ENCODE results near the gene U2AF2. TPM values are rescaled to one million over a fixed set of nuclear protein-coding genes. Genes with fewer than 3 reads are reported as not detected.

U2AF2 gene
- polyA plus RNA-seq, 3 donors = 160 to 218 (median 199) TPM

DNA sequence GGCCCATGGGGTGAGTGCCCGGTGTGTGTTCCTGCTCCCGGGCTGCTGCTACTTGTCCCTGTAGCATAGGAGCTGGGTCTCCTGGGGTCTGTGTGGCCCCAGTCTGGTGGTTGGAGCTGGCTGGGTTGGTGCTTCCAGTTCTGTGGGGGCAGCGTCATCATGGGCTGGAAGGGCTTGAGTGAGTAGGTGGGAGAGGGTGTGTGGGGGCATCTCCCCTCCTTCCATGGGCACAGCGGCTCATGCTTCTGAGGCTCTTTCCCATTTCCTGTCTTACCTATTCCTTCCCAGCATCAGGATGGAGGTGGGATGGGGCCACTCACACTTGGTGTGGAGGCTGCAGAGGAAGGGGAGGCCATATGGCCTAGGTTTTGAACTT is 12.2 kb downstream of the U2AF2 start:
- no peak for DNase-seq (ENCODE audit: extremely low read depth in 1 of 11, low read depth in 9 of 11, low spot score in 4 of 11)

DNA sequence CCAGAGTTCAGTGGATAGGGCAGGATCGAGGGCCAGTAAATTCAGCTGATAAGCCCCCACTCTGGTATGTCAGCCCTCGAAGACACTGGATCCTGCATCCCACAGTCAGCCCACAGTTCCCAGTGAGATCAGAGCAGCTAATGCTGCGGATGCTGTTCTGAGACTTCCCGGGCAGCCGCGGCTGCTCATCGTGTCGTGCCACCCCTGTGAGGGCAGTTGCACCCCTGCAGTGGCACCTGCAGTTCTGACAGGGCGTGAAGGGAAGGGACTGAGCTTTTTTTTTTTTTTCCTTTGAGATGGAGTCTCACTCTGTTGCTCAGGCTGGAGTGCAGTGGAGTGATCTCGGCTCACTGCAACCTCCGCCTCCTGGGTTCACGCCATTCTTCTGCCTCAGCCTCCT is 12.7 kb downstream of the U2AF2 start:
- no peak for DNase-seq (ENCODE audit: extremely low read depth in 1 of 11, low read depth in 9 of 11, low spot score in 4 of 11)

DNA sequence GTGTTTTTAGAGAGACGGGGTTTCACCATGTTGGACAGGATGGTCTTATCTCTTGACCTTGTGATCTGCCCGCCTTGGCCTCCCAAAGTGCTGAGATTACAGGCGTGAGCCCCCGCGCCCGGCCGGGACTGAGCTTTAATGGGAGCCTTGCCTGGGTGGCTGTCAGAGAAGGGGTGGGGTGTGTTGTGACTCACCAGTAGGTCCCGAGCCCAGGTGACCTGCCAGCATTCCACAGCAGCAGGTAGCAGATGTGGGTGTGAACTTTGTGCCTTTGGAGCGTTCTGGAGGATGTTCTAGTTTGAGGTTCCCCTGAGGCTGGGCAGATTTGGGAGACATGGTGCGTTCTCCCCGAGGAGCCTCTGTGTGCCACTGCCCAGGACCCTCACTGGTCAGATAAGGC is 13.1 kb downstream of the U2AF2 start:
- no peak for DNase-seq (ENCODE audit: extremely low read depth in 1 of 11, low read depth in 9 of 11, low spot score in 4 of 11)

DNA sequence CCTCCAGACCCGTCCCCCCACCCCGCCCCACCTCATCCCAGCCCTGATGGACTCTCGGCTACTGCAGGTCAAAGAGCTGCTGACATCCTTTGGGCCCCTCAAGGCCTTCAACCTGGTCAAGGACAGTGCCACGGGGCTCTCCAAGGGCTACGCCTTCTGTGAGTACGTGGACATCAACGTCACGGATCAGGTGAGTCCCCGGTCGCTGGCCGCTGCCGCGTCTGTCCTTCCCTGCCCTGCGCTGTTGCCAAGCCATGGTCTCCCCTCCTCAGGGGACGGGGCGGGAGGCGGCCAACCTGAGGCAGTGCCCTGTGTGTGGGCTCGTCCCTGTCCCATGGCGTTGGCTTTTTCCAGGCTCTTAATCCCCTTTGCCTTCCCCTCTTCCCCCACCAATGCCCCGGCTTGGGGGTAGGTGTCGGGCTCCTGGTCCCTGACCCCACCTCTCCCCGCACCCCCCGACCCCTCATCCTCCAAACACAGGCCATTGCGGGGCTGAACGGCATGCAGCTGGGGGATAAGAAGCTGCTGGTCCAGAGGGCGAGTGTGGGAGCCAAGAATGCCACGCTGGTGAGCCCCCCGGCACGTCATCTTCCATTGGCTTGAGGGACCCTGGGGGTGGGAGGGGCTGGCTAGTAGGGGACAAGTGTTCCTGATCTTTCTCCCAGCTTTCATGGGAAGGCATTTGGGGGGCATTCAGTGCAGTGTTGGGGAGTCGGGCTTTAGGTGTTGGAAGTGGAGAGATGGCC is 13.9 kb downstream of the U2AF2 start:
- no peak for DNase-seq (ENCODE audit: extremely low read depth in 1 of 11, low read depth in 9 of 11, low spot score in 4 of 11)

DNA sequence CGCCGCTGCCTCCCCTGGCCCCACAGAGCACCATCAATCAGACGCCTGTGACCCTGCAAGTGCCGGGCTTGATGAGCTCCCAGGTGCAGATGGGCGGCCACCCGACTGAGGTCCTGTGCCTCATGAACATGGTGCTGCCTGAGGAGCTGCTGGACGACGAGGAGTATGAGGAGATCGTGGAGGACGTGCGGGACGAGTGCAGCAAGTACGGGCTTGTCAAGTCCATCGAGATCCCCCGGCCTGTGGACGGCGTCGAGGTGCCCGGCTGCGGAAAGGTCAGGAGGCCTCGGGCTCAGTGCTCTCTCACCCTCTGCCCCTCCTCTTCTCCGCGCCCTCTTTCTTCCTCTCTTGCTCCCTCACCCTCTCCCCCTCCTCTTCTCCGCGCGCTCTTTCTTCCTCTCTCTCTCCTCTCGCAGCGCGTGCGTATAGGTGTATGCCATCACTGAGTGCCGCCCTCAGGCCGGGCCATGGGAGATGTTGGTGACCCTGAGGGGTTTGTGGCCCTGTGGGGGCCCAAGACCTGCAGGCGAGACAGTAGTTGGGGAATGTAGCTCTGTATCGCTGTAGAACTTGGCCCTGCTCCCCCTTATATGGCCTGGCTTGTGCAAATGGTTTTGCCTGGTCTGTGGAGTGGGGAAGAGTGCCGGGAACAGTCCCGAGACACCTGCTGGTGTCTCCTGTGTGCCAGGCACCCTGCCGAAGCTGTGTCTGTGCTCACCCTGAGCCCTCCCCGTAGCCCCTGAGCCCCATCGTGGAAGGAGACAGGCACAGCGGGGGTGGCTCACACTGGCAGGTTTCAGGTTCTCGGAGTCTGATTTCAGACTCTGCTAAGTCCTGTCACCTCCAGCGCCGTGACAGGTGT is 14.8 kb downstream of the U2AF2 start:
- no peak for DNase-seq (ENCODE audit: extremely low read depth in 1 of 11, low read depth in 9 of 11, low spot score in 4 of 11)

DNA sequence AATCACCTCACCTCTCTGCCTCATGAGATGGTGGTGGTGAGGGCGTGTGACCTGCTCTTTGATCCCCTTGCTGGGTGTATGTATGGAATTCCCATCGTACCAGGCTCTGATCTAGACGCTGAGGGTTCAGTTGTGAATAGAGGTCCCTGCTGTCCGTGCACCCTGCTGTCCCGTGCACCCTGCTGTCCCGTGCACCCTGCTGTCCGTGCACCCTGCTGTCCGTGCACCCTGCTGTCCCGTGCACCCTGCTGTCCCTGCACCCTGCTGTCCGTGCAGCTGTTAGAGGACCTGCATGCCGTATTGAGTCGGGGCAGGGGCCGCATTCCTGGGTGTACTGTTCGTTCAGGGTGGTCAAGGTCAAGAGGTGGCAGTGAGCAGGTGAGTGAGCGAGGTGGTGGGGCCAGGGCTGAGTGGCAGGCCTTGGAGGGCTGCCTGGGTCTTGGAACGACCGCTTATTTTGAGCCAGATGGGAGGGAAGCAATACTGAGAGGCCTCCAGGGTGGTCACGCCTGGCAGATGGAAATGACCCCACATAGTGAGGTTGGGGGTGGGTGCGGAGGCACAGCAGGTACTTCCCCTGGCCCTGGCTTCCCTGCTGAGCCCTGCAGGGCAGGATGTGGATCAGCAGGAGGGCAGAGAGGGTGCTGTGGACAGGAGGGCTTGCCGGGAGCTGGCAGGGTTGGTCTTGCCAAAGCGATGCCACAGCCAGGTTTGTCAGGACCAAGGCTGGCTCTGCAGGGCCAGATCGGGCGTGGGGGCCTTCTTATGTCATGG is 15.6 kb downstream of the U2AF2 start:
- no peak for DNase-seq (ENCODE audit: extremely low read depth in 1 of 11, low read depth in 9 of 11, low spot score in 4 of 11)

DNA sequence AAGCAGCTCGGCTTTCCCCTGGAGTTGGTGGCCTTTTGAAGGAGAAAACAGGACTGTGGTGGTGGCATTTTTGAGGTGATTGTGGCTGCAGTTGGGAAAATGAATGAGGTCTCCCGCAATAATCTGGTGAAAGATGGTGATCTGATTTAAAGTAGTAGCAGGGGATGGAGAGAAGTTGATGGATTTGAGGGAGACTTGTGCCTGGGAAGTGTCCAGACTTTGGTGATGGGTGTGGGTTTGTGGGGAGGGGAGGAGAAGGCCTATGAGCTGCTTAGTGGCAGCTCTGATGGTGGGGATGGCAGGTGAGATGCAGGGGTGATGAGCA is 16.2 kb downstream of the U2AF2 start:
- no peak for DNase-seq (ENCODE audit: extremely low read depth in 1 of 11, low read depth in 9 of 11, low spot score in 4 of 11)

DNA sequence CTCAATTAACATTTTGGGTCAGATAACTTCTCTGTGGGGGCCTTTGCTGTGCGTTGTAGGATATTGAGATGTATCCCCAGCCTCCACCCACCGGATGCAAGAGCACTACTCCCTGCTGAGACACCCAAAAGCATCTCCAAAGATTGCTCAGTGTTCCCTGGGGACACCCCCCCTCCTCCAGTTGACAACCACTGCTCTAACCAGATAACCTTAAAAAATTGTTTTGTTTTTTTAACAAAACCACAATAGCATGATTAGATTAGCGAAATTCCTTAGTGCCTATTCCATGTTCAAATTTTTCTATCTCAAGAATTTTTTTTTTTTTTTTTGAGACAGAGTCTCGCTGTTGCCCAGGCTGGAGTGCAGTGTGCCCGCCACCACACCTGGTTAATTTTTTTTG is 17.6 kb downstream of the U2AF2 start:
- no peak for DNase-seq (ENCODE audit: extremely low read depth in 1 of 11, low read depth in 9 of 11, low spot score in 4 of 11)

DNA sequence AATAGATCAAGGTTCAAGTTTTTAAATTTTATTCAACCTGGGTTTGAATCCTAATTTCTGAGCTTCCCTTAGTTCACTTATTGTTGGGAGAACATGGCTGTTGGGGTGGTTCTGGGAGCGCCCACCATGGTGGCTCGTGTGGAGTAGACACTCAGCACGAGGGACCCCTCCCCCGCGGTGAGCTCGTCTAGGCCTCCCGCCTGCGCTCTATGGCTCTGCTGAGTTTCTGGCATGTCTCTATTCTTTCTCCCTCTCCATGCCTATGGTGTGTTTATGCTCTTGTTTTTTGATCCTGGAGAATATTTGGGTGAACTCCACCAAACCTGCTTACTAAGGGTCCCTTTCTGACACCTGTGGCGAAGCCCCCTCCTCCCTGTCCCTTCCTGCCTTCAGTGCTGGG is 18.6 kb downstream of the U2AF2 start:
- no peak for DNase-seq (ENCODE audit: extremely low read depth in 1 of 11, low read depth in 9 of 11, low spot score in 4 of 11)

DNA sequence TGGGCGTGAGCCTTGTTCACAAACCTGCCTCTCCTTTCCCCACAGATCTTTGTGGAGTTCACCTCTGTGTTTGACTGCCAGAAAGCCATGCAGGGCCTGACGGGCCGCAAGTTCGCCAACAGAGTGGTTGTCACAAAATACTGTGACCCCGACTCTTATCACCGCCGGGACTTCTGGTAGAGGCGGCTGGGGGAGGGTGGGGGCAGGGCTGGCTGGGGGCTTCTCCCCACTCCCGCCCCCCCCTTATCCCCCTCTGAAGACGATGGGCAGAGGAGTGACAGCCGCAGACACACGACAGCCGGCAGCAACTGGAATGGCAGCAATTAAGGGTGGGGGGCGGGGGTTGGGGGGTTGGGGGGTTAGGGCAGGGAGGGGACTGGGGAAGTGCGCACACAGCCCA is 19.1 kb downstream of the U2AF2 start:
- no peak for DNase-seq (ENCODE audit: extremely low read depth in 1 of 11, low read depth in 9 of 11, low spot score in 4 of 11)

DNA sequence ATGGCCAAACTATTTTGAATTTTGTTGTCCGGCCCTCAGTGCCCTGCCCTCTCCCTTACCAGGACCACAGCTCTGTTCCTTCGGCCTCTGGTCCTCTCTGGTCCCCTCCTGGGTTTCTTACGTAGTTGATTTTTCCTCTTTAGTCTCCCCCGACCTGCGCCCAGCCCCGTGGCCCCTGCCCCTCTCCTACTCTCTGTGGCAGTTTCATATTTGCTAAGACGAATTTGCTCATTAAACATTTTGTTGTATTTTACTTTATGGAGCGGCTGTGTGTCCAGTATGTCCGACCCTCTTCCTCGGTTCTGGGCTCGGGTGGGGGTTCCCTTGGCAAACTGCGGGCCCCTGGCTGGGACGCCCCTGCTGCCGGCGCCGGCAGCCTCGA is 19.6 kb downstream of the U2AF2 start:
- no peak for DNase-seq (ENCODE audit: extremely low read depth in 1 of 11, low read depth in 9 of 11, low spot score in 4 of 11)

DNA sequence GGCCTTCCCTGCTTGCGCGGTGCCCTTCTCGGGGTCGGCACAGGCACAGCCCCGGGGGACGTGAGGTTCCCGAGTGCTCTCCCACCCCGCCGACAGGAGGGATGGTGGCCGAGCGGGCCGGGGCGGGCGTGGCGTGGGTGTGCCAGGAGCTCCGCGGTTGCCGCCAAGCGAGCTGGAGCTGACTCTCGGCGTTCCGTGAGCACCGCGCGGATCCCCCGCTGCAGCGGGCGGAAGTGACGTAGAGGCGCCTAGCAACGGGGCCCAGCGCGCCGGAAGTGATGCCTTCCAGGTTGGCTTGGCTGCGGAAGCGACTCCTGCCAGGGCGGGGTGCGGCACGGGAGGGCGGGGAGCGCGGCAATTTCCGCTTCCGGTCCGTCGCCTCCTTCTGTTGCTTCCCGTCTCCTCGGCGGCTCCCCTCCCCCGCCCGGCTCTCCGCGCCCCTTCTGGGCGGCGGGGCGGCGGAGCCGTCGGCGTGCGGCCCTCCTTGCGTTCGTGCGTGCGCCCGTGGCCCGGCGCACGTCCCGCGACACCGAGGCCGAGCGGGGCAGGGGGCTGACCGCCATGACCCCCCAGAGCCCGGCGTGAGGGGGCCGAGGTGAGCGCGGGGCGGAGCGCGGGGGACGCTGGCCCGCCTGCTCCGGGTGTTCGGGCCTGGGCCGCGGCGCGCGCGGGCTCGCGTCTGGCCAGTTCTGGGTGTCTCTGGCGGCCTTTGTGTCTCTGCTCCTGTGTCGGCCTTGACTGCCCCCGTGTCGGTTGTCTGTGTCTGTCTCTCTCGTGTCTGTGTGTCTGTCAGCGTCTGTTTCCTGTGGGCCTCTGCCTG is 20.2 kb downstream of the U2AF2 start, which contains the start of gene EPN1:
EPN1 (plus strand) TSS at position 386 of the 820 bp plus-strand sequence. CDS start 3,402 bp downstream, outside the sequence.
- peak; percentile 82 to 95 (median 92) for DNase-seq (ENCODE audit: extremely low read depth in 1 of 11, low read depth in 9 of 11, low spot score in 4 of 11)

DNA sequence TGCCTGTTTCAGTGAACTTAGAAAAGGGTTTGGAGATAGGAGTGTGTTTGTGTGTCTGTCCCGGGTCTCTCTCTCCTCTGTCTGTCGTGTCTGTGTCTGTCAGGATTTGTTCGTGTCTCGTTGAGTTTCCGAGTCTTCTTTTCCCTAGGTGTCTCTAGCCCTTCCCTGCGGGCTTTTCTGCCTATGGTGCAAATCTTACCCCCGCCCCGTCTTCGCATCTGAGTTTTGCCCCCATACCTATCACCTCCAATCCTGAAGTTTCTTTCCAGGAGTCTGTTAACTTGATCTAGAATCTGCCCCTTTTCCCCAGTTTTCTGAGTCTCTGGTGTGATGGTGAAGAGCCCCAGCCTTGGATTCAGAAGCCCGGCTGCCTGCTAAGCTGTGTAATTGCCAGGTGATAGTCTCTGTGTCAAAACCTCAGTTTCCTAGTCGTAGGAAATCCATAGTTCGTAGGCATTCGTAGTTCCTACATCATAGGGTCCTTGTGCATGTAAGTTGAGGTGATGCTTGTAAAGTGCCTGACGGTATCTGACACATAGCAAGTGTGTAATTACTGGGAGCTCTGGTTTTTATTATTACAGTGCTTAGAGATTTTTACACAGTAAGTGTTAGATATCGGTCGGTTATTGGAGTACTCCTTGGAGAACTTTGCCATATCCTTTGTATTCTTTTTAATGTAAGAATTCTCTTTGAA is 21.0 kb downstream of the U2AF2 start:
- no peak for DNase-seq (ENCODE audit: extremely low read depth in 1 of 11, low read depth in 9 of 11, low spot score in 4 of 11)

DNA sequence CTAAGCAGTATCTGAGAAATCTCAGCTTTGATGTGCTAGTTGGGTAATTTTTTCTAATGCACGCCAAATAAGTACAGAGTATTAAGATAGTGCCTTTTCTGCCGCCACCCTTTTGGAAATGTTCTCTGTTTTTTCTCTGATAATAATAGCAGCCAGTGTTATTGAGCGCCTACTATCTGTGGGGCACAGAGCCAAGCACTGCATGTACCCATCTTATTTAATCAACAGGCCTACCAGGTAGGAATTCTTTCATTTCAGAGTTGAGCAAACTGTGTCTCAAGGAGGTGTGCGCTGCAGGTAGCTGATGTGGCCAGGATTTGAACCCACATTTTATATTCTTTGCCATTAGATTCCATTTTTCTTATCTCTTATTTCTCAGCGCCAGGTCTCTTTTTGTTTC is 21.5 kb downstream of the U2AF2 start:
- no peak for DNase-seq (ENCODE audit: extremely low read depth in 1 of 11, low read depth in 9 of 11, low spot score in 4 of 11)

DNA sequence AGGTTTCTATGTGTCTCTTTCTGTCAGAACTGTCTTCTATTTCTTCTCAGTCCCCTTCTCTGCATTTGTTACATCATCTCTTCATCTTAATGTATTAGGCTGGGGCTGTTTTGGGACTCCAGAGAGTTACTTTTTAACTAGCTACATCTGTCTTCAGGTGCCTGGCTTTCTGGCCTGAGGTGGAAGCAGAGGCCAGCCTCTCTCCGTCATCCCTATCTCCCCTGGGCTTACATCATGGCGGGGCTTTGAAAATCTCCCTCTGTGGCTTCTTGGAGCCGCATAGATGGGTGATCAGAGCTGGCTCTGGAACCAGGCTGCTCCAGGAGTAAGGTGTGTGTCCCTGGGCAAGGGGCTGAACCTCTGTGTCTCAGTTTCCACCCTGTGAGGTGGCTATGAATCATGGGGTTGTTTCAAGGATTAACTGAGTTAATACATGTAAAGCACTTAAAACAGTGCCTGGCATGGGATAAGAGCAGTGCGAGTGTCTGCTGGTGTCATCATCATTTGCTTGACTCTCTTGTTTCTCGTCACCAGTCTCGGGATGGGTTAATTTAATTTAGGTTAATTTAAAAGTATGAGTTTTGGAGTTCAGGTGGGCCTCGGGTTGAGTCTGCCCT is 22.2 kb downstream of the U2AF2 start:
- no peak for DNase-seq (ENCODE audit: extremely low read depth in 1 of 11, low read depth in 9 of 11, low spot score in 4 of 11)

DNA sequence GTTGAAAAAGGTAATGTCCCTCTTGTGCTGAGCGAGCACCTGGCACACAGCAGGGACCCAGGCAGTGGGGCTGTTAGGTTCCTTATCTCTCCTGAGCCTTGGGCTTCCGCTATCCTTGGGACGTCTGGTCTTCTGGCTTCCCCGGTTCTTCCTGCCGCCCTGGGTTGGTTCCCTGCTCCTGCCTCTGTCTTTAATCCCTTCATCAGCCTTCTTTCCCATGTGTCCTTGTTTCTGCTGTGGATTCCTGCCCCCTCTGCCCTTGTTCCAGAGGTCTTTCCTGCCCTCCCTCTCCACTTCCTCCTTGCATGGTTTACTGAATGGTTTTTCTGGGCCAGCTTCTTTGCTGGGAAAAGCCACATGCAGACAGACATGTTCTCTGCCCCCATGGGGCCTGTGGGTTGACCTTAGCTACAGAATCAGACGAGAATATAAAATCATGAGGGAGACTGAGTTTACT is 22.8 kb downstream of the U2AF2 start:
- DNase-seq (ENCODE audit: extremely low read depth in 1 of 11, low read depth in 9 of 11, low spot score in 4 of 11) = no peak

DNA sequence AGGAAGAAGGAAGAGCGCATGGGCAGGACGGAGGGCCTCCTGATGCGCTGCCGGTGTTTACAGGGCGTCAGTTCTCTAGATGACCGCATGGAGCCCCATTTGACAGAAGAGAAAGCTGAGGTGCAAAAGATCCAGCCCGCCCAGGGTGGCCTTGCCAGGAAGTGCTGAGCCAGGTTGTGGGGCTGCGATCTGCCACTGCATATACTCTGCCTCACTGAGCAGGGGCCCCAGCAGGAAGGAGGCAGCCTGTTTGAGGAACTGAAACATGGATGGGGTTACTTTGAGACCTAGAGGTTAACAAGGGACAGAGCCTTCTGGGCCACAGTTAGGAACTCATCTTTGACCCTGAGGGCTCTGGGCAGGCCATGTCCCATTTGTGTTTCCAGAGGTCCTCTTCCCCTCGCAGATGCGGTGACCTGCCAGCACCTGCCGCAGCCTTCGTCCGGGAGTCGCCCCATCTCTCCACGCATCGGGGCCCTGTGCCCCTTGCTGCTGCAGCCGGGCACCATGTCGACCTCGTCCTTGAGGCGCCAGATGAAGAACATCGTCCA is 23.4 kb downstream of the U2AF2 start:
- no peak for DNase-seq (ENCODE audit: extremely low read depth in 1 of 11, low read depth in 9 of 11, low spot score in 4 of 11)

Data from renal cortex interstitium (tissue), 11 donors.